HG03378 (cell line): ENCODE results near the gene SLC22A12.

Experiments used
- ATAC-seq: cut with Tn5 transposase; IDR thresholded peaks from one replicate; pipeline ENCODE4 v1.9.1; 2021; ENCODE audit warnings: mild to moderate bottlenecking, moderate library complexity; ENCODE audit not compliant: unreplicated experiment

SLC22A12 gene

GRCh38 chr11:64642871-64643255 lies 51.8 kb downstream of the SLC22A12 start:
- ATAC-seq: no peak

DNA sequence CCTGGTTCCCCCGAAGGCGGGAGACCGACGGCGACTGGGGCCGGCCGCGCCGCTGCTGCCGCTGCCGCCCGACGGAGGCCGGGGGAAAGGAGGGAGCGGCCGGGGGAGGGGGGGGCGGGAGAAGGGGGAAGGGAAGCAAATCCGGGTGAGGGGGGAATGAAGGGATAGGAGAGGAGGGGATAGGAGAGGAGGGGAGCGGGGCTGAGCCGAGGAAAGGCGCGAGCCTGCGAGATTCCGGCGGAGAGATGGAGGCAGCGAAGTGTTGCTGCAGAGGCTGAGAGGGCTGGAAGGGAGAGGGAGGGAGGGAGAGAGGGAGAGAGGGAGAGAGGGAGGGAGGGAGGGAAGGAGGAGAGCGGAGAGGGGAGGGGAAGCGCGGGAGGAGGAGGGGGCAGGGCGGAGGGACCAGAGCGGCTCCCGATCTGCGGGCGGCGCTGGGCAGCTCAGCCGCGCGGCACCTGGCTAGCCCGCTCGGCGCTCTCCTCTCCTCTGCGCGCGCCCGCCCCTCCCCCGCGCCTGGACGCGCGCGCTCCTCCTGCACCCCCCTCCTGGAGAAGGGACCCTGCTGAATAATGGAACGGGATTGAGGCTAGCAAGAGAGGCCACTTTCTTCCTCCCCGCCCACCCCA lies 52.3 kb downstream of the SLC22A12 start:
- no peak for ATAC-seq

GRCh38 chr11:64643920-64644646 lies 53.1 kb downstream of the SLC22A12 start:
- ATAC-seq: no peak

- no peak for ATAC-seq
These were observed 53.7 kb downstream of the SLC22A12 start for GRCh38 chr11:64644647-64645275.

- ATAC-seq: no peak
These were observed 56.2 kb downstream of the SLC22A12 start for GRCh38 chr11:64647019-64647779.

DNA sequence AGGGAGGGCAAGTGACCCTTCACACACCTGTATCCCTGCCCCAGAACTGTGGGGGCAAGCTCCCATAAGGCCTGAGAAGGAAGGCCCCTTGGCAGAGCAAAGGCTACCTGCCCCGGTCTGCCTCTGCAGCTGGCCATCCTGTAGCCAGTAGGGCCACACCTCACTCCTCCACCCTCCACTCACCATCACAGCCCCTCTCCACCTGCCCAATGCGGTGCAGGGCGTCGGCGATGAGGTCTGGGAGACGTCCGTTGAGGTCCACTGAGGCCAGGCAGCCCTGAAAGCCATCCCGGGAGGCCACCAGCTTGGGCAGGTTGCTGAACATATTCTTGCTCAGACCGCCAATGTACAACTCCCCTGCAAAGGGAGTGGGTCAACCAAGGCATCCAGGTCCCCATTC lies 57.5 kb downstream of the SLC22A12 start:
- ATAC-seq: no peak

GRCh38 chr11:64649291-64649697 lies 58.3 kb downstream of the SLC22A12 start:
- no peak for ATAC-seq

- no peak for ATAC-seq
These were observed 60.0 kb downstream of the SLC22A12 start for GRCh38 chr11:64650923-64651523.
